ENCODE measurements around the gene UGT1A5.

UGT1A5 gene

DNA sequence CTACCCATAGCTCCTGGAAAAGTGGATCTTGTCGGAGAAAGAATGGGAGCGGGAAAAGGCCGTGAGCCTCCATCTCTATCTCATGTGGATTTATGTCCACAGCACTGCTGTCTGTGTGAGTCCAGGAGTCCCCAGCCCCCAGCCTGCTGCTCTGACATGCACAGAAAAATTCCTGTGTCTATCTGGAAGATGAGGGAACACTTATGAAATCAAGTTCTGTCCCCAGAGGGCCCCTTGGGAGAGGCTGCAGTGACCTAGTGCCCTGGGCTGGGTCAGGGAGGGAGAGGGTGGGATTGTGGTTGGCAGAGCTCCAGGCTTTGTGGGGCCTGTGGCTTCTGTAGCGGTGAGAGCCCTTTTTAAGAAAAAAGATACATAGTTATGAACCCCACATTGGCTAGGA lies 104.1 kb downstream of the UGT1A5 start:
- Histone ChIP-seq H3K36me3 (replicated peaks) (no peaks in the 10 kb centered on the region), H3K27me3 (replicated peaks) (no peaks in the 10 kb centered on the region), H3K27ac (no peak overlapping the region), H3K4me3 (ENCODE audit: low read depth, low read length) (no peak overlapping the region)
- TF ChIP-seq, protein P1, sequence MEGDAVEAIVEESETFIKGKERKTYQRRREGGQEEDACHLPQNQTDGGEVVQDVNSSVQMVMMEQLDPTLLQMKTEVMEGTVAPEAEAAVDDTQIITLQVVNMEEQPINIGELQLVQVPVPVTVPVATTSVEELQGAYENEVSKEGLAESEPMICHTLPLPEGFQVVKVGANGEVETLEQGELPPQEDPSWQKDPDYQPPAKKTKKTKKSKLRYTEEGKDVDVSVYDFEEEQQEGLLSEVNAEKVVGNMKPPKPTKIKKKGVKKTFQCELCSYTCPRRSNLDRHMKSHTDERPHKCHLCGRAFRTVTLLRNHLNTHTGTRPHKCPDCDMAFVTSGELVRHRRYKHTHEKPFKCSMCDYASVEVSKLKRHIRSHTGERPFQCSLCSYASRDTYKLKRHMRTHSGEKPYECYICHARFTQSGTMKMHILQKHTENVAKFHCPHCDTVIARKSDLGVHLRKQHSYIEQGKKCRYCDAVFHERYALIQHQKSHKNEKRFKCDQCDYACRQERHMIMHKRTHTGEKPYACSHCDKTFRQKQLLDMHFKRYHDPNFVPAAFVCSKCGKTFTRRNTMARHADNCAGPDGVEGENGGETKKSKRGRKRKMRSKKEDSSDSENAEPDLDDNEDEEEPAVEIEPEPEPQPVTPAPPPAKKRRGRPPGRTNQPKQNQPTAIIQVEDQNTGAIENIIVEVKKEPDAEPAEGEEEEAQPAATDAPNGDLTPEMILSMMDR (IDR thresholded peaks at IDR 0.05; ENCODE audit: low read depth, low read length, missing control alignments) = no peak
- DNase-seq = no peak
- in situ Hi-C loops (cut with HindIII; ENCODE audit: low pct_ligation_motif_present, low sequenced_read_pairs) = no loop called here

DNA sequence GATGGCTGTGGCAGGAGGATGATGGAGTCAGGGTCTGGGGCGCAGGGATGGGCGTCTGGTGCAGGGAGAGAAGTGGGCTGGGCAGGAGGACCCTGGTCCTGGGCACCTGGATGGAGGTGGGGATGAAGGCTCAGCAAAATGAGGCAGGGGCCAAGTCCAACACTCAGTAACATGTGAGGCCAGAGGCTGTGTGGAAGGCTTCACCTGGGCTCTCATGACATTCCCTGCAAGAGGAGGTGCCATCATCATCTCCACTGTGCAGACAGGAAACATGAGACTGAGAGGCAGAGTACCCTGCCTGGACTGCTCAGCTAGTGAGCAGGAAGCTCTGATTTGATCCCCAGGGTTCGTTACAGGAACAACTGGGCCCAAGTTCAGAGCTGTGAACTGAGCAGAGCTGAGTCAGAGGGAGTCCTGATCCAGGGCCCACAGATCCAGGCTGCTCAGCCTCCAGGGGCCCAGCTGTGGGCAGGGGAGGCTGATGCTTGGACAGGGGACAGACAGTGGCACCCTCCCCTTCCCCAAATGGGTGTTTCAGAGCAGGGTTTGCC lies 104.7 kb downstream of the UGT1A5 start:
- Histone ChIP-seq H3K27ac (no peak overlapping the region), H3K27me3 (replicated peaks) (no peaks in the 10 kb centered on the region), H3K36me3 (replicated peaks) (no peaks in the 10 kb centered on the region), H3K4me3 (ENCODE audit: low read depth, low read length) (no peak overlapping the region)
- in situ Hi-C loops (cut with HindIII; ENCODE audit: low pct_ligation_motif_present, low sequenced_read_pairs) = no loop called here
- TF ChIP-seq, protein P1 (IDR thresholded peaks at IDR 0.05; ENCODE audit: low read depth, low read length, missing control alignments) = no peak
- DNase-seq = no peak

DNA sequence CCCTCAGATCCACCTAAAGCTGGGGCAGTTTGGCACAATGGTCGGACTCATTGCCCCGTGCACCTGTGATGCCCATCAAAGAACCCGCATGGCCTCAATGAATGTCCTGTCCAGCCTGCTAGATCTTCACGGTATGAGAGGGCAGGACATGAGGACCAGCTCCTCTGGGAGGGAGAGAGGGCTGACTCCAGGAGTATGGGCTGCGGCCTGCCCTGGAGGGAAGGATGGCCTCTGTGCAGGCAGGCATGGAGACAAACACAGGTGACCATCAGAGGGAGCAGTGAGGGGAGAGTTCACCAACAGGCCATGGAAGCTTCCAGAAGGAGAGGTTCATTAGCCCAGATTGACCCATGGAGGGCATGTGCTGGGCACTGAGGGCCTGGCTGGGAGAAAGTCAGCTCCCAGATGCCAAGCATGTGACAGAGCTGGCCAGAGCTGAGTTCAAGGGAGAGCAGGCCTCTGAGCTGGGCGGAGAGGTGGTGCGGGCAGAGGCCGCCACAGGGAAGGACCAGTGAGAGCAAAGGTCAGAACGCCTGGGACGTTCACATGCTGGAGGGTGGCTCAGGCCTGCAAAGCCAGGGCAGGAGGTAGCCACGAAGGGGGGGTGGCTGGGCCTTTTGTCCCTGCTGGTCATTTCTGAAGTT lies 105.4 kb downstream of the UGT1A5 start:
- DNase-seq = no peak
- TF ChIP-seq, protein P1 (IDR thresholded peaks at IDR 0.05; ENCODE audit: low read depth, low read length, missing control alignments) = no peak
- in situ Hi-C loops (cut with HindIII; ENCODE audit: low pct_ligation_motif_present, low sequenced_read_pairs) = no loop called here
- Histone ChIP-seq H3K27ac (no peak overlapping the region), H3K27me3 (replicated peaks) (no peaks in the 10 kb centered on the region), H3K36me3 (replicated peaks) (no peaks in the 10 kb centered on the region), H3K4me3 (ENCODE audit: low read depth, low read length) (no peak overlapping the region)

DNA sequence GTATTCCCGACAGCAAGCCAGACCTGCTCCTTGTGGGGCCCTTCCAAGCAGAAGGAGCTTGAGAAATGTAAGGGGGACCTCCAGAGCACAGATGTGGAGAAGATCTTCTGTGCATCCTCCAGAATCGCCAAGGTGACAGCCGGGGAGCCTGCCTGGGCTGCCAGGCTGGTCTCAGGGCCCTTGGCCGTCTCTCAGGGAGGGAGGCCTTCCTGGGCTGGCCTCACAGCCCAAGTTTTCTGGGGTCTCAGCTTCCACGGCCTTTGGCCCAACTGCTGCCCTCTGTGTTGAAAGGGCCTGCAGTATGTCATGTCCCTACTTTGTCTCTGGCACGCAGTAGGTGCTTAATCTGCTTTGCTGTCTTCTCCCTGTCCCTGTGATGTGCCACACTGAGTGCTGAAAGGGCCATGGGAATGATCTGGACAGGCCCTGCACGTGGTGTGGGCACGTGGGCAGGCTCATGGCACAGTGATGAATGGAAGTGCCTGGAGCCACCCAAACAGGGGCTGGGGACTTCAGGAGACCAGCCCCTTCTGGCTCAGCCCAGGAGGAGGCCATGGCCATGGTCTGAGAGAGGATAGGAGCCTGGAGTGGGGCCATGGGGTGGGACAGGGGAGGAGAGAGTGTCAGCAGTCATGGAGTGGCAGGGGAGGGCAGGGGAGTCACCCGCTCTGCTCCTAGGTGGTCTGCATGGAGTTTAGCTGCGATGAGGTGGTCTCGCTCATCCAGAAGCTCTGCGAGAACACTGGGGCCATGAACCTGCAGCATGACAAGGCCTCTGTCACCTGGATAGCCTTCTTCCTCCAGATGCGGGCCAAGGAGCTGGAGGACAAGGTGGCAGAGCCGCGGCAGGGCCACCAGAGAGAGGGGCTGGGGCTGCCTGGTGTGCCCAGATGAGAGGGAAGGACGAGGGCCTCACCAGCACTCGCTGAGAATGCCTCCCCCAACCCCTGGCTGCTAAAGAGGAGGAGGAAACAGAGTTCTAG lies 106.2 kb downstream of the UGT1A5 start:
- no peaks in the 10 kb centered on the region for H3K27me3 ChIP-seq (replicated peaks)
- in situ Hi-C loops (cut with HindIII; ENCODE audit: low pct_ligation_motif_present, low sequenced_read_pairs) = no loop called here
- H3K27ac ChIP-seq = no peak overlapping the region
- H3K4me3 ChIP-seq (ENCODE audit: low read depth, low read length) = no peak overlapping the region
- H3K36me3 ChIP-seq (replicated peaks) = no peaks in the 10 kb centered on the region
- TF ChIP-seq, protein P1 (IDR thresholded peaks at IDR 0.05; ENCODE audit: low read depth, low read length, missing control alignments) = no peak
- DNase-seq = no peak

DNA sequence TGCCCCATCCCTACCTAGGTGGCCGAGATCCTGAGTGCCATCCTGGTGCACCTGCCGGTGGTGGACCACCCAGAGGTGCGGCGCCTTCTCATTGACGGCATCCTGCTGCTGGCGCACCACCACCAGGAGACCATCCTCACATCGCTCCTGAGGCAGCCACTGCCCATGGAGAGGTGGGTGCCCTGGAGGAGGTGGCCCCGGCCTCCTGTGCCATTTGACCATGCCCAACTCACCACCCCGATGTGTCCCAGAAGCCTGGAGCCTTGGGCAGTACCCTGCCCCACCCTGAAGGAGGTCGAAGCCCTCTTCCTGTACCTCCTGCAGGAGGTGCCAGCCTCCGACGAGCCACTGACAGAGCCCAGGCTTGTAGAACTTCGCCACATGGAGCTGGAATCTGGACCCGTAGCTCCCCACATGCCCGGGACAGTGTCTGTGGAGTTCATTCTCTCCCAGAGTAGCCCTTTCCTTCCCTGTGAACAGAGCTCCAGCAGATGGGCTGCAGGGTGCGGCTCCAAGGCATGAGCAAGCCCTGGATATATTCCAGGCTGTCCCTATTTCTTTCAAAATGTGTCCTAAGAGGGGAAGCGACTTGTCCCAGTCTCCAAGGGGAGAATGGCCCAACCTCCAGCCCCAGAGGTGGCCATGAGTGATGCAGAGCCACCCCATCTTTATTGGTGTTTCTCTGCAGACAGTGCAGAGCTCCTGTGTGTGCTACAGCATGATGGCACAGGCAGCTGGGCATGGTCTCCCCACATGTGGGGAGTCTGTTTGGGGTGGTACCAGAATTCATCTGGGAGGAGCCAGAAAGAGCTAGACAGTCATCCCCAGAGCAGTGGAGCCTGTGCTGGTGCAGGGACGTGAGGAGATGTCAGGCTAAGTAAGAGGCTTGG lies 107.4 kb downstream of the UGT1A5 start:
- TF ChIP-seq, protein P1 (IDR thresholded peaks at IDR 0.05; ENCODE audit: low read depth, low read length, missing control alignments) = no peak
- in situ Hi-C loops (cut with HindIII; ENCODE audit: low pct_ligation_motif_present, low sequenced_read_pairs) = no loop called here
- Histone ChIP-seq H3K36me3 (replicated peaks) (no peaks in the 10 kb centered on the region), H3K27ac (no peak overlapping the region), H3K4me3 (ENCODE audit: low read depth, low read length) (no peak overlapping the region), H3K27me3 (replicated peaks) (no peaks in the 10 kb centered on the region)
- DNase-seq = no peak

Data from brain microvascular endothelial cell (primary cell).